22Rv1 (cell line): Measurements from ENCODE around the gene MTMR10.

Experiments used
- CTCF ChIP-seq: fragments of 450-650 bp; IDR thresholded peaks from 2 replicates; pipeline ENCODE4 v1.5.1; 2017; ENCODE audit warnings: mild to moderate bottlenecking
- ZFX ChIP-seq: fragments of 450-650 bp; IDR thresholded peaks from 2 replicates; pipeline ENCODE4 v1.6.1; 2017; ENCODE audit warnings: antibody characterized with exemption, borderline replicate concordance

DNA sequence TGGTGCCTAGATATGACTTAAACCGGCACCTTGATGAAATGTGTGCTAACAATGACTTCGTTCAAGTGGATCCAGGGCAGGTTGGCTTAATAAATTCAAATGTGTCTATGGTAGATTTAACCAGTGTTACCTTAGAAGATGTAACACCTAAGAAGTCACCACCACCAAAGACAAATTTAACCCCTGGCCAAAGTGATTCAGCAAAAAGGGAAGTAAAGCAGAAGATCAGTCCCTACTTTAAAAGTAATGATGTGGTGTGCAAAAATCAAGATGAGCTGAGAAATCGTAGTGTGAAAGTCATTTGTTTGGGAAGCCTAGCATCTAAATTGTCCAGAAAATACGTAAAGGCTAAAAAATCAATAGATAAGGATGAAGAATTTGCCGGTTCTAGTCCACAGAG is 86.6 kb downstream of the MTMR10 start:
- TF ChIP-seq CTCF (no peak), ZFX (no peak)
